ENCODE data around the gene PTPRD. TPM values are rescaled to one million over a fixed set of nuclear protein-coding genes. Genes with fewer than 3 reads are reported as not detected.

PTPRD gene
- total and polyA plus RNA-seq, 2 of the 4 experiments (the other 2 are of a cell fraction), result 0.07 to 0.18 TPM

DNA sequence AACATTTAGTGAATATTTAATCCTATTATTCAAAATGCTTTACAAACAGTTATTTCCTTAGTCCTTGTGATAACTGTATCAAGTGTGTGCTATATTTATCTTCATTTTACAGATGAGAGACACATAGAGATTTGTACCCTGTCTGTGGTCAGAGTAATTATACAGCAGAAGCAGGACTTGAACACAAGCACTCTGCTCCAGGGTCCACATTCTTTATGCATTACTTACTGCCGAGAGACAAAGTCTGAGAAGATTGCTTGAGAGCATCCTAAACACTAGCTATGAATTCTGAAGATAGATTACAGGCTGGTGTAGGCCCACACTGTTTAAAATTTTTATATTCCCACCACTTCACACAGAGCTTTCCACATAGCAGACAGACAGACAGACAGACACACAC is 1887.2 kb downstream of the PTPRD start:
- Histone ChIP-seq H3K4me3 (ENCODE audit: insufficient read depth, low read depth, low read length) (no peak overlapping the region), H3K9me3 (ENCODE audit: control insufficient read depth, insufficient read depth, low read length) (peaks cover under 1% of the 10 kb centered on the region; the same call in 1 of the 2 replicates), H3K4ac (ENCODE audit: low read depth, low read length) (no peak overlapping the region), H3K56ac (ENCODE audit: extremely low read depth, insufficient read depth, low read length) (no peak overlapping the region), H2BK20ac (ENCODE audit: low read depth, low read length) (no peak overlapping the region), H4K8ac (ENCODE audit: low read depth in 2 of 2, low read length in 2 of 2) (no peak overlapping the region), H3K36me3 (ENCODE audit: control insufficient read depth, insufficient read depth, low read length) (no peaks in the 10 kb centered on the region), H3K18ac (ENCODE audit: low read depth, low read length) (no peak overlapping the region), H3K9ac (ENCODE audit: low read depth, low read length) (no peak overlapping the region), H3K79me1 (ENCODE audit: low read depth in 1 of 2, low read length in 2 of 2) (no peaks in the 10 kb centered on the region), H2AFZ (replicated peaks; ENCODE audit: low read length, poor library complexity) (no peak overlapping the region), H4K5ac (ENCODE audit: low read depth, low read length) (no peak overlapping the region), H3K27me3 (ENCODE audit: control insufficient read depth, insufficient read depth, low read length) (no peaks in the 10 kb centered on the region), H3K9me1 (ENCODE audit: insufficient read depth, low read length) (no peaks in the 10 kb centered on the region), H2BK5ac (ENCODE audit: low read depth, low read length, poor library complexity, severe bottlenecking) (no peak overlapping the region), H2BK15ac (ENCODE audit: low read depth, low read length) (no peak overlapping the region), H3K27ac (ENCODE audit: insufficient read depth, low read length) (no peak overlapping the region), H4K91ac (ENCODE audit: insufficient read depth, low read depth, low read length) (no peak overlapping the region), H2AK5ac (ENCODE audit: low read depth, low read length) (no peak overlapping the region), H2BK120ac (ENCODE audit: low read depth, low read length) (no peak overlapping the region), H3K4me2 (ENCODE audit: low read depth, low read length) (no peak overlapping the region), H3K14ac (replicated peaks; ENCODE audit: low read depth, low read length) (no peak overlapping the region), H3K23ac (ENCODE audit: low read depth, low read length) (no peak overlapping the region), H4K20me1 (ENCODE audit: insufficient read depth, low read length) (no peaks in the 10 kb centered on the region), H3K4me1 (ENCODE audit: control insufficient read depth, insufficient read depth, low read length) (no peaks in the 10 kb centered on the region), H2AK9ac (replicated peaks; ENCODE audit: low read depth, low read length, poor library complexity) (no peak overlapping the region)
- intact Hi-C loops (cut with micrococcal nuclease), result no loop called here
- in situ Hi-C loops (cut with MboI; ENCODE audit: low sequenced_read_pairs), result no loop called here
- ChIA-PET CTCF (interaction anchor here (0.7 kb wide), 1 partner anchor 1217 kb away, joined by 3 read pairs; no protein-coding TSS in a partner anchor), POLR2A (ENCODE audit: unreplicated experiment) (no interaction called here)
- WGBS, 2 experiments (ENCODE audit: extremely low coverage in 2 of 2, insufficient read length in 1 of 2), result no CpG with 5 or more reads among the region's 1 CpG
- dilution Hi-C loops (cut with HindIII; ENCODE audit: low sequenced_read_pairs, unreplicated experiment), result no loop called here
- BruUV-seq (replicated peaks), result no TSS peak
- ATAC-seq (ENCODE audit: low read depth) (peak; percentile 54; the same call in 1 of the 2 replicates), DNase-seq (no peak)
- TF ChIP-seq POLR2A (IDR thresholded peaks at IDR 0.05; ENCODE audit: low read depth, low read length), result no peak
- no peak for TF ChIP-seq RAD21 (IDR thresholded peaks at IDR 0.05; ENCODE audit: low read length)
- no peak for TF ChIP-seq CTCF (conservative IDR thresholded peaks at IDR 0.05; ENCODE audit: low read depth, low read length)
